ENCODE measurements around the gene TMEM89. TPM values are rescaled to one million over a fixed set of nuclear protein-coding genes. Genes with fewer than 3 reads are reported as not detected.

TMEM89 gene
- polyA plus RNA-seq, 1 experiment, result not detected

DNA sequence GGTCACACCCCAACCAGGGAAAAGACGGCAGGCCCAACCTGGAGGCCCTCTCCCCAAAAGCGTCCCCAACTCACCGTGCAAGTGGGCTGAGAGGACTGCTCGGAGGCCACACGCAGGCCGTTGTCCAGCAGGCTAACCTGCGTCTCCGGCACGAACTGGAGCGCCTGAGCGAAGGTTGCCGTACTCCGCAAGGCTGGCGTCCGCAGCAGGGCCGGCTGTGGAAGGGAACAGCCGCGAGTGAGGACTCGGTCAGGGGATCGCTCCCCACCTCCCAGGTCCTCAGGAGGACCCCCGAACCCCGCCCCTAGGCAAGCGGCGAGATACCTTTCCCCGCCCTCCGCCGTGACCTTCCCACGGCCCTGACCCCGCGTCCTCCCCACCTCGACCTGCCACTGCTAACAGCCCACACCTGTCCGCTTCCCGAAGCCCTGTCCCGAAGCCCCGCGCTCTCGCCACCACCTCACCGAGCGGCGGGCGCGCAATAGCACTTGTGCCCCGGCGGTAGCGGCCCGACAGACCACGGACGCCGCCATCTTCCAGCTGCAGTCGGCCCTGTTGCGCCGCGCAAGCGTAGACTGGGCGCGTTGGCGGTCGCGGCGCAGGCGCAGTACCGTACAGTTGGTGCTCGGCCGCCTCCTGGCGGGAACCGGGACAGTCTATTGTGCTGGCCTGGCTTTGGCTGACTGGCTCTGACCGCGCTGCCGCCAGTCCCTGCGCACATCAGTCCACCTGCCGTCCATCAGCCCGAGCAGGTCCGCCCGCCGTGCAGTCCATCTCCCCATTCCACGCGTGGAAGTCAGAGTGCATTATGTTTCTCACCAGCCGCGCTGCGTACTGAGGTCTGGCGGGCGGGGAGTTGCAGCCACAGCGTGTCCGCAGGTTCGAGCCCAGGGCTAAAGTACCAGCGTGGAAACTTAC, 12.2 kb downstream of the TMEM89 start, which contains the start of gene UQCRC1:
TSS of gene UQCRC1 (minus strand) at position 559 of the 918 bp plus-strand sequence. CDS start at position 533, 26 bp downstream.
- Histone ChIP-seq H3K9me3 (ENCODE audit: control insufficient read depth, insufficient read depth, low read length) (no peaks in the 10 kb centered on the region; the same call in 1 of the 2 replicates), H3K27ac (ENCODE audit: low read depth, low read length) (peak within 1 kb of the TSS; percentile 11), H3K4me3 (ENCODE audit: low read depth, low read length) (peak within 1 kb of the TSS; percentile 99), H3K27me3 (ENCODE audit: control insufficient read depth, insufficient read depth, low read length) (no peaks in the 10 kb centered on the region)
- CTCF ChIA-PET, result interaction anchor here (1.0 kb wide), 1 partner anchor 11 kb away, joined by 3 read pairs; no protein-coding TSS in a partner anchor
- POLR2A ChIA-PET, result interaction anchor here (1.6 kb wide), 1 partner anchor 26 kb away, joined by 13 read pairs; the partner anchor contains the start of gene SLC26A6
- peak; percentile 82 for DNase-seq (ENCODE audit: low read depth, low spot score)
- TF ChIP-seq CTCF (IDR thresholded peaks at IDR 0.05; ENCODE audit: low read depth, low read length), result peak; percentile 72

GRCh38 chr3:48607519-48607918, 14.1 kb downstream of the TMEM89 start:
- Histone ChIP-seq H3K27ac (ENCODE audit: low read depth, low read length) (no peak overlapping the region), H3K4me3 (ENCODE audit: low read depth, low read length) (no peak overlapping the region), H3K9me3 (ENCODE audit: control insufficient read depth, insufficient read depth, low read length) (no peaks in the 10 kb centered on the region; the same call in 1 of the 2 replicates), H3K27me3 (ENCODE audit: control insufficient read depth, insufficient read depth, low read length) (no peaks in the 10 kb centered on the region)
- ChIA-PET CTCF (no interaction called here), POLR2A (no interaction called here)
- DNase-seq (ENCODE audit: low read depth, low spot score), result no peak
- TF ChIP-seq CTCF (IDR thresholded peaks at IDR 0.05; ENCODE audit: low read depth, low read length), result no peak

GRCh38 chr3:48601622-48601994, 20.0 kb downstream of the TMEM89 start:
- H3K27ac ChIP-seq (ENCODE audit: low read depth, low read length), result no peak overlapping the region
- DNase-seq (ENCODE audit: low read depth, low spot score), result no peak
- POLR2A ChIA-PET, result interaction anchor here (0.6 to 0.7 kb wide), 3 partner anchors 12 to 95 kb away, joined by 3 to 4 read pairs (median 4); no protein-coding TSS in a partner anchor
- H3K27me3 ChIP-seq (ENCODE audit: control insufficient read depth, insufficient read depth, low read length), result no peaks in the 10 kb centered on the region
- H3K9me3 ChIP-seq (ENCODE audit: control insufficient read depth, insufficient read depth, low read length), result no peaks in the 10 kb centered on the region
- CTCF ChIA-PET, result interaction anchor here (1.1 kb wide), 1 partner anchor 34 kb away, joined by 4 read pairs; the partner anchor contains the start of gene SLC26A6
- no peak overlapping the region for H3K4me3 ChIP-seq (ENCODE audit: low read depth, low read length)
- no peak for TF ChIP-seq CTCF (IDR thresholded peaks at IDR 0.05; ENCODE audit: low read depth, low read length)

GRCh38 chr3:48600711-48601621, 20.6 kb downstream of the TMEM89 start:
- CTCF ChIA-PET, result interaction anchor here (1.1 kb wide), 1 partner anchor 35 kb away, joined by 4 read pairs; the partner anchor contains the start of gene SLC26A6
- H3K27ac ChIP-seq (ENCODE audit: low read depth, low read length), result no peak overlapping the region
- DNase-seq (ENCODE audit: low read depth, low spot score), result no peak
- no peak for TF ChIP-seq CTCF (IDR thresholded peaks at IDR 0.05; ENCODE audit: low read depth, low read length)
- POLR2A ChIA-PET, result interaction anchor here (0.6 to 0.7 kb wide), 2 partner anchors 11 to 96 kb away, joined by 3 to 4 read pairs; no protein-coding TSS in a partner anchor
- H3K27me3 ChIP-seq (ENCODE audit: control insufficient read depth, insufficient read depth, low read length), result no peaks in the 10 kb centered on the region
- H3K9me3 ChIP-seq (ENCODE audit: control insufficient read depth, insufficient read depth, low read length), result no peaks in the 10 kb centered on the region
- no peak overlapping the region for H3K4me3 ChIP-seq (ENCODE audit: low read depth, low read length)

Data from AG04450 (cell line).